ENCODE measurements around the gene CELF1.

- TF ChIP-seq POLR2A (IDR thresholded peaks at IDR 0.05) (no peak), CTCF (IDR thresholded peaks at IDR 0.05) (no peak)
Measured at GRCh38 chr11:47558695-47559094, 5.8 kb upstream of the CELF1 start.
